K562 (cell line): Measurements from ENCODE around the gene MBD6. TPM values are rescaled to one million over a fixed set of nuclear protein-coding genes. Genes with fewer than 3 reads are reported as not detected.

Experiments
- ATAC-seq: fragments of 200-7000 bp; cut with Tn5 transposase; 3 replicates; pipeline ENCODE4 v1.9.1; 2020; ENCODE audit warnings: moderate library complexity
- BruUV-seq: library from RNA; stranded (reverse); fragments of 400-500 nt; replicated peaks from 2 replicates; lab custom pipeline; 2021; lab: Mats Ljungman, UMichigan
- CTCF ChIA-PET: fragments of 300-600 bp; formaldehyde crosslinking; extraction: SDS; loops from one replicate; lab custom pipeline; 2021; ENCODE audit warnings: low intra/inter-chr PET ratio; lab: Yijun Ruan, JAX
- POLR2A ChIA-PET: fragments of 300-600, 350-650 bp; sonication (Branson Sonifier 250); formaldehyde crosslinking; extraction: SDS; loops from one replicate; lab custom pipeline; 2021; ENCODE audit warnings: antibody characterized with exemption, inconsistent platforms; lab: Yijun Ruan, JAX
- DNase-seq, 4 experiments: peaks; one replicate each; pipeline versions ENCODE4 v3.0.0 to v3.0.0-alpha.2; 2011 to 2018; ENCODE audit warnings: low spot score in 3 of 4, mixed read lengths in 3 of 4; ENCODE audit errors: extremely low read depth in 1 of 4
- FAIRE-seq: peaks from 2 replicates; lab custom pipeline; 2011; peaks lifted over from hg19 to GRCh38; lab: Jason Lieb, UNC
- H2AFZ ChIP-seq: 2 replicates; pipeline ENCODE4 v1.6.0; 2011; ENCODE audit warnings: low read depth, low read length, control low read depth, inconsistent platforms
- H3K27ac ChIP-seq: fragments of 200-600 bp; 3 replicates; pipeline ENCODE4 v1.8.0; 2011; ENCODE audit warnings: low read depth, mild to moderate bottlenecking, control low read depth, inconsistent platforms, low read length, moderate library complexity, mixed read lengths; ENCODE audit errors: extremely low read depth
- H3K27me3 ChIP-seq, 2 experiments: fragments of 300-600 bp in 1 of 2; 2 replicates in 1 of 2; 3 replicates in 1 of 2; pipeline versions ENCODE4 v1.6.0 to v1.8.0; 2011; ENCODE audit warnings: inconsistent platforms in 2 of 2, low read length in 2 of 2, mild to moderate bottlenecking in 1 of 2, mixed read lengths in 1 of 2, moderate library complexity in 1 of 2; ENCODE audit not compliant: control insufficient read depth in 2 of 2, insufficient read depth in 2 of 2
- H3K36me3 ChIP-seq: fragments of 300-600 bp; 3 replicates; pipeline ENCODE4 v1.8.0; 2011; ENCODE audit warnings: mild to moderate bottlenecking, low read length, inconsistent platforms; ENCODE audit not compliant: control insufficient read depth, insufficient read depth
- H3K4me1 ChIP-seq, 2 experiments: fragments of 200-600 bp in 1 of 2; replicated peaks in 1 of 2; 2 replicates in 1 of 2; 3 replicates in 1 of 2; pipeline versions ENCODE4 v1.5.1 to v1.8.0; 2011; ENCODE audit warnings: inconsistent platforms in 2 of 2, low read length in 2 of 2, mild to moderate bottlenecking in 1 of 2, mixed read lengths in 1 of 2, moderate library complexity in 1 of 2; ENCODE audit not compliant: control insufficient read depth in 2 of 2, insufficient read depth in 2 of 2
- H3K4me2 ChIP-seq: 2 replicates; pipeline ENCODE4 v1.6.1; 2011; ENCODE audit warnings: low read length, control low read depth, inconsistent platforms, mixed read lengths; ENCODE audit not compliant: insufficient read depth
- H3K4me3 ChIP-seq: fragments of 200-600 bp; sonication (generic), shearing (Covaris generic); 2 replicates; pipeline ENCODE4 v1.5.1; 2016; ENCODE audit warnings: control low read depth, inconsistent platforms
- H3K79me2 ChIP-seq: fragments of 200-600 bp; 3 replicates; pipeline ENCODE4 v1.8.0; 2011; ENCODE audit warnings: low read length, inconsistent platforms; ENCODE audit not compliant: control insufficient read depth, insufficient read depth
- H3K9ac ChIP-seq, 2 experiments: 2 replicates each; pipeline versions ENCODE4 v1.6.0 to v1.6.1; 2011; ENCODE audit warnings: low read depth in 2 of 2, low read length in 2 of 2, control low read depth in 1 of 2, inconsistent platforms in 1 of 2, mild to moderate bottlenecking in 1 of 2, mixed read lengths in 1 of 2; ENCODE audit not compliant: insufficient read depth in 1 of 2
- H3K9me1 ChIP-seq: one replicate; pipeline ENCODE4 v1.6.0; 2011; ENCODE audit warnings: inconsistent platforms, mild to moderate bottlenecking, low read length, moderate library complexity; ENCODE audit not compliant: control insufficient read depth, insufficient read depth
- H3K9me3 ChIP-seq: replicated peaks from 2 replicates; pipeline ENCODE4 v1.5.1; 2011; ENCODE audit warnings: low read depth, low read length, inconsistent platforms; ENCODE audit not compliant: control insufficient read depth, insufficient read depth
- H4K20me1 ChIP-seq: replicated peaks from 2 replicates; pipeline ENCODE4 v1.6.1; 2011; ENCODE audit warnings: low read length, inconsistent platforms, mixed read lengths; ENCODE audit not compliant: control insufficient read depth, insufficient read depth
- GABPA ChIP-seq: fragments of 200-800 bp; sonication (Bioruptor generic); conservative IDR thresholded peaks from 2 replicates; pipeline ENCODE4 v1.6.1; 2016; ENCODE audit warnings: low read depth, missing genetic modification characterization, missing compliant biosample characterization
- GABPB1 ChIP-seq: sonication (generic); formaldehyde crosslinking; IDR thresholded peaks from 2 replicates; pipeline ENCODE4 v1.8.0; 2022; ENCODE audit warnings: mild to moderate bottlenecking, missing genetic modification reagents
- POLR2A ChIP-seq: fragments of 450-650 bp; conservative IDR thresholded peaks from 2 replicates; pipeline ENCODE4 v1.6.1; 2016
- SIX5 ChIP-seq, 2 experiments: IDR thresholded peaks; 2 replicates each; pipeline ENCODE4 v1.6.1; 2011; ENCODE audit warnings: low read length in 2 of 2, borderline replicate concordance in 1 of 2, low read depth in 1 of 2, mild to moderate bottlenecking in 1 of 2, moderate library complexity in 1 of 2; ENCODE audit not compliant: insufficient read depth in 1 of 2
- SMAD1 ChIP-seq: fragments of 150-350 bp; IDR thresholded peaks from 2 replicates; pipeline ENCODE4 v1.6.1; 2014; ENCODE audit warnings: low read length, low read depth; ENCODE audit not compliant: partially characterized antibody
- SUPT5H ChIP-seq: fragments of 450-650 bp; IDR thresholded peaks from 2 replicates; pipeline ENCODE4 v1.6.1; 2016
- ZNF184 ChIP-seq: sonication (generic); formaldehyde crosslinking; IDR thresholded peaks from 2 replicates; pipeline ENCODE4 v1.5.0; 2020; ENCODE audit warnings: missing genetic modification reagents
- WGBS: fragments of 100-300 bp; shearing (Covaris generic); methylation state at CpG from one replicate; pipeline ENCODE4 v1.1.6; 2016; ENCODE audit warnings: low coverage, mixed read lengths; ENCODE audit not compliant: insufficient coverage; ENCODE audit errors: missing lambda C conversion rate; 5-methylcytosine and 5-hydroxymethylcytosine counted together
- in situ Hi-C: fragments of 300-500 bp; cut with MboI; formaldehyde crosslinking; loops from 4 replicates; pipeline ENCODE4 v1.15.0; 2018; ENCODE audit warnings: inconsistent platforms, mixed read lengths
- intact Hi-C: fragments of 100-400 bp; cut with micrococcal nuclease; formaldehyde crosslinking; loops from 2 replicates; pipeline ENCODE4 v1.14.2; 2022
- polyA plus RNA-seq, 8 experiments: library from polyadenylated mRNA; depleted of rRNA in 4 of 8; stranded (reverse) in 5 of 8; unstranded in 3 of 8; fragments of >200 nt; fragmentation: Nextera tagmentation in 2 of 8; fragmentation: Illumina TruSeq in 1 of 8; extraction: Ambion mirVana in 2 of 8; extraction: Trizol in 1 of 8; gene quantifications; 2 replicates each; pipeline versions ENCODE4 v1.2.1 to v1.2.3, GENCODE V29; 2011 to 2014; ENCODE audit warnings: inconsistent platforms in 1 of 8, missing spikeins in 1 of 8
- total RNA-seq, 7 experiments: library from RNA; depleted of rRNA in 6 of 7; stranded (reverse); fragments of >200 nt in 6 of 7; fragmentation: Illumina TruSeq in 2 of 7; extraction: Trizol in 2 of 7; gene quantifications; 2 replicates each; pipeline versions ENCODE4 v1.2.1 to v1.2.3, GENCODE V29; 2011 to 2021; ENCODE audit warnings: low replicate concordance in 1 of 7
- TF ChIP-seq, protein P1 (sequence below): fragments of 450-650 bp; IDR thresholded peaks from 2 replicates; pipeline ENCODE4 v1.6.1; 2016; ENCODE audit warnings: borderline replicate concordance
- TF ChIP-seq, protein P2 (sequence below): IDR thresholded peaks from 2 replicates; pipeline ENCODE4 v1.6.1; 2011; ENCODE audit not compliant: insufficient read length; ENCODE audit errors: extremely low read depth
- TF ChIP-seq, protein P3 (sequence below): fragments of 250-450 bp; sonication (Bioruptor Pico); IDR thresholded peaks from 2 replicates; pipeline ENCODE4 v1.8.0; 2021; ENCODE audit warnings: moderate library complexity, mild to moderate bottlenecking, inconsistent platforms
- TF ChIP-seq, protein P4 (sequence below): fragments of 450-650 bp; conservative IDR thresholded peaks from 2 replicates; pipeline ENCODE4 v1.6.1; 2016; ENCODE audit warnings: missing genetic modification characterization, low read depth, mild to moderate bottlenecking, missing compliant biosample characterization, moderate library complexity
- TF ChIP-seq, protein P5 (sequence below): fragments of 200-800 bp; sonication (Bioruptor generic); IDR thresholded peaks from 2 replicates; pipeline ENCODE4 v1.6.1; 2017; ENCODE audit warnings: missing genetic modification characterization, missing compliant biosample characterization
- TF ChIP-seq, protein P6 (sequence below), 2 experiments: fragments of 450-650 bp; IDR thresholded peaks; 2 replicates each; pipeline ENCODE4 v1.6.1; 2016

Gene MBD6
- total and polyA plus RNA-seq, 9 of the 15 experiments (the other 6 are each of a cell fraction or from before 2014, with no cell fraction given) = 2.0 to 54.8 (median 3.8) TPM

DNA sequence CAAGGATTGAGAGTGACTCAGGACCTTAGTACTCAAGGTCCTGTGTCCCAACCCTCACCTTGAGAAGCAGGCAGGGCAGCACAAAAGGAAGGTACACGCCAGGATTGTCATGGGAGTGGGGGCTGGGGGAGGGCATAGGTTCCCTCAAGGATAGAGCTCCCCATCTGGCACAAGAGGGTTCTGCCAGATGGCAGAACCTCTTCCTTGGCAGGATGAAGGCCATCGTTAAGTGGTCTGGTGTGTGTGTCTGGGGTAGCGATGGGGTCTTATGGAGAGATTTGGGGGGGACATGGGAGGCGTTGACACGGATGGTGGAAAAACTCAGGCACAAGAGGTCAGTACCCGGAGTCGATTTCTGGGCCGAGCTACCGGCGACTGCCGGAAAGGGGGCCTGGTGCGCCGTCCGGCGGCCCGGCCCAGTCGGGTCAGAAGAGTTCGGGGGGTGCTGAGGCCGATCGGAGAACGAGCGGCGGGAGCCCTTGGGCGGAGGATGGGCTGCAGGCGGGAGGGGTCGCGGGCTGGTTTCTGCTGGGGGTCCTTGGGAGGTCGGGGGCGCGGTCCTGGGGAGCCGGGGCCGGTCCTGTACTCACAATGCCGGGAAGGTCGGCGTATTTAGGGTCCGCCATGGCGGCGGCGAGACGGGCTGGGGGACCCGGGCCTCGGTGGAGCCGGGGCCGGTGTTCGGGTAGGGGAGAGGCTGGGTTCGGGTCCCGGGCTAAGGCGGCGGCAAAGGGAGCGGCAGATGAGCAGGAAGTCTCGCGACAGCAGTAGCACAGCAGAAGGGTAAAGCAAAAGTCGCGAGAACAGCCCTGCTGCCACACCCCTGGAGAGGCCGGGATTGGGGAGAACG lies 24.0 kb downstream of the MBD6 start, which contains the start of gene DCTN2:
Gene DCTN2 (minus strand): TSS at position 755 of the 850 bp plus-strand sequence. CDS start 129 bp downstream, at position 626.
- Histone ChIP-seq H3K27me3 (no peaks in the 10 kb centered on the region), H2AFZ (peak within 1 kb of the TSS; percentile 85), H4K20me1 (no peaks in the 10 kb centered on the region), H3K9me1 (no peaks in the 10 kb centered on the region), H3K9ac (peak within 1 kb of the TSS; percentile 94 to 98), H3K9me3 (no peaks in the 10 kb centered on the region), H3K27ac (peak within 1 kb of the TSS; percentile 84), H3K4me2 (peak within 1 kb of the TSS; percentile 97), H3K4me1 (peaks cover 37 to 49% of the 10 kb centered on the region in 2 experiments), H3K79me2 (peaks cover 56% of the 10 kb centered on the region), H3K4me3 (peak within 1 kb of the TSS; percentile 93), H3K36me3 (peaks cover 40% of the 10 kb centered on the region)
- CTCF ChIA-PET = no interaction called here
- intact Hi-C loops (loop anchor here (1.0 kb wide), 1 partner anchor 24 kb away; the partner anchor contains the start of gene MBD6), in situ Hi-C loops (no loop called here)
- WGBS = 2% methylated on average over 47 of the region's 56 CpGs
- peak; percentile 97 for FAIRE-seq
- BruUV-seq = no TSS peak
- POLR2A ChIA-PET = interaction anchor here (0.6 to 4.4 kb wide), 22 partner anchors 8 to 1637 kb away, joined by 3 to 53 read pairs (median 4); partner anchors contain the start of gene DDIT3
- ATAC-seq = peak; percentile 87
- peak; percentile 93 to 98 (median 95) for DNase-seq
- peak; percentile 49; the same call in 1 of the 2 replicates for TF ChIP-seq GABPB1
- peak; percentile 15 for TF ChIP-seq SMAD1
- no peak for TF ChIP-seq SIX5 (IDR thresholded peaks at IDR 0.05; ENCODE audit: borderline replicate concordance in 1 of 2, insufficient read depth in 1 of 2, low read depth in 1 of 2, low read length in 2 of 2)
- TF ChIP-seq, protein P1, sequence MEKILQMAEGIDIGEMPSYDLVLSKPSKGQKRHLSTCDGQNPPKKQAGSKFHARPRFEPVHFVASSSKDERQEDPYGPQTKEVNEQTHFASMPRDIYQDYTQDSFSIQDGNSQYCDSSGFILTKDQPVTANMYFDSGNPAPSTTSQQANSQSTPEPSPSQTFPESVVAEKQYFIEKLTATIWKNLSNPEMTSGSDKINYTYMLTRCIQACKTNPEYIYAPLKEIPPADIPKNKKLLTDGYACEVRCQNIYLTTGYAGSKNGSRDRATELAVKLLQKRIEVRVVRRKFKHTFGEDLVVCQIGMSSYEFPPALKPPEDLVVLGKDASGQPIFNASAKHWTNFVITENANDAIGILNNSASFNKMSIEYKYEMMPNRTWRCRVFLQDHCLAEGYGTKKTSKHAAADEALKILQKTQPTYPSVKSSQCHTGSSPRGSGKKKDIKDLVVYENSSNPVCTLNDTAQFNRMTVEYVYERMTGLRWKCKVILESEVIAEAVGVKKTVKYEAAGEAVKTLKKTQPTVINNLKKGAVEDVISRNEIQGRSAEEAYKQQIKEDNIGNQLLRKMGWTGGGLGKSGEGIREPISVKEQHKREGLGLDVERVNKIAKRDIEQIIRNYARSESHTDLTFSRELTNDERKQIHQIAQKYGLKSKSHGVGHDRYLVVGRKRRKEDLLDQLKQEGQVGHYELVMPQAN = no peak
- TF ChIP-seq, protein P2, sequence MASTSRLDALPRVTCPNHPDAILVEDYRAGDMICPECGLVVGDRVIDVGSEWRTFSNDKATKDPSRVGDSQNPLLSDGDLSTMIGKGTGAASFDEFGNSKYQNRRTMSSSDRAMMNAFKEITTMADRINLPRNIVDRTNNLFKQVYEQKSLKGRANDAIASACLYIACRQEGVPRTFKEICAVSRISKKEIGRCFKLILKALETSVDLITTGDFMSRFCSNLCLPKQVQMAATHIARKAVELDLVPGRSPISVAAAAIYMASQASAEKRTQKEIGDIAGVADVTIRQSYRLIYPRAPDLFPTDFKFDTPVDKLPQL = no peak
- TF ChIP-seq, protein P3, sequence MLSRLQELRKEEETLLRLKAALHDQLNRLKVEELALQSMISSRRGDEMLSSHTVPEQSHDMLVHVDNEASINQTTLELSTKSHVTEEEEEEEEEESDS (CRISPR knock-in tag) = no peak
- TF ChIP-seq POLR2A = peak; percentile 79
- TF ChIP-seq, protein P4, sequence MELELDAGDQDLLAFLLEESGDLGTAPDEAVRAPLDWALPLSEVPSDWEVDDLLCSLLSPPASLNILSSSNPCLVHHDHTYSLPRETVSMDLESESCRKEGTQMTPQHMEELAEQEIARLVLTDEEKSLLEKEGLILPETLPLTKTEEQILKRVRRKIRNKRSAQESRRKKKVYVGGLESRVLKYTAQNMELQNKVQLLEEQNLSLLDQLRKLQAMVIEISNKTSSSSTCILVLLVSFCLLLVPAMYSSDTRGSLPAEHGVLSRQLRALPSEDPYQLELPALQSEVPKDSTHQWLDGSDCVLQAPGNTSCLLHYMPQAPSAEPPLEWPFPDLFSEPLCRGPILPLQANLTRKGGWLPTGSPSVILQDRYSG = peak; percentile 51; the same call in 1 of the 2 replicates
- peak; percentile 52 for TF ChIP-seq GABPA (tag)
- no peak for TF ChIP-seq ZNF184 (CRISPR knock-in tag)
- peak; percentile 70 for TF ChIP-seq SUPT5H
- TF ChIP-seq, protein P5, sequence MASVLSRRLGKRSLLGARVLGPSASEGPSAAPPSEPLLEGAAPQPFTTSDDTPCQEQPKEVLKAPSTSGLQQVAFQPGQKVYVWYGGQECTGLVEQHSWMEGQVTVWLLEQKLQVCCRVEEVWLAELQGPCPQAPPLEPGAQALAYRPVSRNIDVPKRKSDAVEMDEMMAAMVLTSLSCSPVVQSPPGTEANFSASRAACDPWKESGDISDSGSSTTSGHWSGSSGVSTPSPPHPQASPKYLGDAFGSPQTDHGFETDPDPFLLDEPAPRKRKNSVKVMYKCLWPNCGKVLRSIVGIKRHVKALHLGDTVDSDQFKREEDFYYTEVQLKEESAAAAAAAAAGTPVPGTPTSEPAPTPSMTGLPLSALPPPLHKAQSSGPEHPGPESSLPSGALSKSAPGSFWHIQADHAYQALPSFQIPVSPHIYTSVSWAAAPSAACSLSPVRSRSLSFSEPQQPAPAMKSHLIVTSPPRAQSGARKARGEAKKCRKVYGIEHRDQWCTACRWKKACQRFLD = peak; percentile 82; the same call in 1 of the 2 replicates
- TF ChIP-seq, protein P6, sequence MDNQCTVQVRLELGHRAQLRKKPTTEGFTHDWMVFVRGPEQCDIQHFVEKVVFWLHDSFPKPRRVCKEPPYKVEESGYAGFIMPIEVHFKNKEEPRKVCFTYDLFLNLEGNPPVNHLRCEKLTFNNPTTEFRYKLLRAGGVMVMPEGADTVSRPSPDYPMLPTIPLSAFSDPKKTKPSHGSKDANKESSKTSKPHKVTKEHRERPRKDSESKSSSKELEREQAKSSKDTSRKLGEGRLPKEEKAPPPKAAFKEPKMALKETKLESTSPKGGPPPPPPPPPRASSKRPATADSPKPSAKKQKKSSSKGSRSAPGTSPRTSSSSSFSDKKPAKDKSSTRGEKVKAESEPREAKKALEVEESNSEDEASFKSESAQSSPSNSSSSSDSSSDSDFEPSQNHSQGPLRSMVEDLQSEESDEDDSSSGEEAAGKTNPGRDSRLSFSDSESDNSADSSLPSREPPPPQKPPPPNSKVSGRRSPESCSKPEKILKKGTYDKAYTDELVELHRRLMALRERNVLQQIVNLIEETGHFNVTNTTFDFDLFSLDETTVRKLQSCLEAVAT (IDR thresholded peaks at IDR 0.05) = peak; percentile 42 to 61; a peak in 3 of 4 replicates
